Tibial artery (tissue), 4 donors: ENCODE data around the gene SMYD3.
"Not testable (repeated sequence)": the region's sequence is repeated elsewhere in the genome, so short reads cannot be mapped to it uniquely, and the experiment has no call there.

ENCODE experiments used
- DNase-seq, 2 donors: peaks; one replicate each; pipeline ENCODE4 v3.0.0-alpha.2; 2019
- H3K27ac ChIP-seq, 2 donors: fragments of 200-600 bp; sonication (generic) in 1 of 2; 1 replicate in 1 of 2; 2 replicates in 1 of 2; pipeline ENCODE4 v1.5.1; 2018 to 2019; ENCODE audit warnings: mild to moderate bottlenecking in 1 of 2
- H3K27me3 ChIP-seq, 2 donors: fragments of 200-600 bp; sonication (generic) in 1 of 2; one replicate each; pipeline versions ENCODE4 v1.5.1 to v1.6.0; 2016 to 2019
- H3K36me3 ChIP-seq, 3 donors: fragments of 200-600 bp; sonication (generic) in 2 of 3; one replicate each; pipeline ENCODE4 v1.5.1; 2016 to 2019; ENCODE audit warnings: mild to moderate bottlenecking in 2 of 3
- H3K4me1 ChIP-seq, 4 donors: fragments of 200-600 bp; sonication (generic) in 2 of 4; 1 replicate in 3 of 4; 2 replicates in 1 of 4; pipeline ENCODE4 v1.5.1; 2016 to 2019
- H3K4me3 ChIP-seq, 2 donors: fragments of 200-600 bp; sonication (generic) in 1 of 2; 1 replicate in 1 of 2; 2 replicates in 1 of 2; pipeline ENCODE4 v1.5.1; 2018 to 2019; ENCODE audit warnings: mild to moderate bottlenecking in 2 of 2
- H3K9me3 ChIP-seq, 3 donors: fragments of 200-600 bp; sonication (generic) in 1 of 3; one replicate each; pipeline ENCODE4 v1.5.1; 2016 to 2019
- intact Hi-C: fragments of 100-400 bp; cut with DNase I; formaldehyde crosslinking; loops from one replicate; pipeline ENCODE4 v1.15.0; 2023; ENCODE audit warnings: low total_unique reads
- TF ChIP-seq, protein P1 (sequence below), 2 experiments: fragments of 200-600 bp in 1 of 2; fragments of 450-650 bp in 1 of 2; IDR thresholded peaks; one replicate each; pipeline ENCODE4 v1.5.1; 2017 to 2019; ENCODE audit warnings: antibody characterized with exemption in 2 of 2, mild to moderate bottlenecking in 1 of 2, moderate library complexity in 1 of 2

Gene SMYD3

DNA sequence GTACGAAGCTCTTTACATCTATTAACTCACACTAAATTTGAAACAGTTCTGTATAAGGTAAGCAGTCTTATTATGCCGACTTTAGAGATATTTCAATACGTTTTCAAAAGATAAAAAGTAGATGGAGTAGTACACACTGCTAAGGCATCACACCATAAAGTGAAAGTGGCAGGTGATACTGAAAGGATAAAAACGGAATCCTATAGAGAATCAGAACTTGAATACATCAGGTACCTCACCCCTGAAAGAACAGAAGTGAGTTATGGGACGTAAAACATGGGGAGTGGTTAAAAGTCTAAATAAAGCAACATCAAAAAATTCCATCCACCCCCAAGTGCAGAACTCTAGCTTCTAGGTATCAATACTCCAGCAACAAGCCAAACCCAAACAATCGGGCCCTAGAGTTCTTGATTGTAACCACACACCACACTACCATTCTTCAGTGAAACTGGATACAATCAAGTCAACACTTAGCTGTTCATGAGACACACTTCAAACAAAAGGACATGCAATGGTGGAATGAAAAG is 142.6 kb downstream of the SMYD3 start:
- TF ChIP-seq, protein P1, sequence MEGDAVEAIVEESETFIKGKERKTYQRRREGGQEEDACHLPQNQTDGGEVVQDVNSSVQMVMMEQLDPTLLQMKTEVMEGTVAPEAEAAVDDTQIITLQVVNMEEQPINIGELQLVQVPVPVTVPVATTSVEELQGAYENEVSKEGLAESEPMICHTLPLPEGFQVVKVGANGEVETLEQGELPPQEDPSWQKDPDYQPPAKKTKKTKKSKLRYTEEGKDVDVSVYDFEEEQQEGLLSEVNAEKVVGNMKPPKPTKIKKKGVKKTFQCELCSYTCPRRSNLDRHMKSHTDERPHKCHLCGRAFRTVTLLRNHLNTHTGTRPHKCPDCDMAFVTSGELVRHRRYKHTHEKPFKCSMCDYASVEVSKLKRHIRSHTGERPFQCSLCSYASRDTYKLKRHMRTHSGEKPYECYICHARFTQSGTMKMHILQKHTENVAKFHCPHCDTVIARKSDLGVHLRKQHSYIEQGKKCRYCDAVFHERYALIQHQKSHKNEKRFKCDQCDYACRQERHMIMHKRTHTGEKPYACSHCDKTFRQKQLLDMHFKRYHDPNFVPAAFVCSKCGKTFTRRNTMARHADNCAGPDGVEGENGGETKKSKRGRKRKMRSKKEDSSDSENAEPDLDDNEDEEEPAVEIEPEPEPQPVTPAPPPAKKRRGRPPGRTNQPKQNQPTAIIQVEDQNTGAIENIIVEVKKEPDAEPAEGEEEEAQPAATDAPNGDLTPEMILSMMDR (IDR thresholded peaks at IDR 0.05) = no peak
- Histone ChIP-seq H3K36me3 (no peaks in the 10 kb centered on the region), H3K4me3 (no peak overlapping the region), H3K9me3 (peaks cover 0 to 8% (median 0%) of the 10 kb centered on the region in 3 donors), H3K27me3 (no peaks in the 10 kb centered on the region), H3K4me1 (no peaks in the 10 kb centered on the region), H3K27ac (no peak overlapping the region)
- no peak for DNase-seq
- intact Hi-C loops = no loop called here

DNA sequence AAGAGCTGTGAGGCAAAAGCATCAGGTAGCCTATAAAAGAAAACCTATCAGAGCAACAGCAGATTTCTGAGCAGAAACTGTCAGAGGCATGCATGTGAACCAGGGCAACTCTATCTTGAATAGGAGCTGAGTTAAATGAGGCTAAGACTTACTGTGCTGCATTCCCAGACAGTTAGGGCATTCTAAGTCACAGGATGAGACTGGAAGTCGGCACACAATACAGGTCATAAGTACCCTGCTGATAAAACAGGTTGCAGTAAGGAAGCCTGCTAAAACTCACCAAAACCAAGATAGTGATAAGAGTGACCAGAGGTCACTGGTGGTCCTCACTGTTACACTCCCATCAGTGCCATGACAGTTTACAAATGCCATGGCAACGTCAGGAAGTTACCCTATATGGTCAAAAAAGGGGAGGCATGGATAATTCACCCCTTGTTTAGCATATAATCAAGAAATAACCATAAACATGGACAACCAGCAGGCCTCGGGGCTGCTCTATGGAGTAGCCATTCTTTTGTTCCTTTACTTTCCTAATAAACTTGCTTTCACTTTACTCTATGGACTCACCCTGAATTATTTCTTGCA is 150.0 kb downstream of the SMYD3 start:
- H3K36me3 ChIP-seq, H3K4me3 ChIP-seq, intact Hi-C loops, H3K4me1 ChIP-seq, H3K27ac ChIP-seq, H3K27me3 ChIP-seq, DNase-seq: not testable (repeated sequence)
- peaks cover 0 to 10% (median 8%) of the 10 kb centered on the region in 3 donors for H3K9me3 ChIP-seq

DNA sequence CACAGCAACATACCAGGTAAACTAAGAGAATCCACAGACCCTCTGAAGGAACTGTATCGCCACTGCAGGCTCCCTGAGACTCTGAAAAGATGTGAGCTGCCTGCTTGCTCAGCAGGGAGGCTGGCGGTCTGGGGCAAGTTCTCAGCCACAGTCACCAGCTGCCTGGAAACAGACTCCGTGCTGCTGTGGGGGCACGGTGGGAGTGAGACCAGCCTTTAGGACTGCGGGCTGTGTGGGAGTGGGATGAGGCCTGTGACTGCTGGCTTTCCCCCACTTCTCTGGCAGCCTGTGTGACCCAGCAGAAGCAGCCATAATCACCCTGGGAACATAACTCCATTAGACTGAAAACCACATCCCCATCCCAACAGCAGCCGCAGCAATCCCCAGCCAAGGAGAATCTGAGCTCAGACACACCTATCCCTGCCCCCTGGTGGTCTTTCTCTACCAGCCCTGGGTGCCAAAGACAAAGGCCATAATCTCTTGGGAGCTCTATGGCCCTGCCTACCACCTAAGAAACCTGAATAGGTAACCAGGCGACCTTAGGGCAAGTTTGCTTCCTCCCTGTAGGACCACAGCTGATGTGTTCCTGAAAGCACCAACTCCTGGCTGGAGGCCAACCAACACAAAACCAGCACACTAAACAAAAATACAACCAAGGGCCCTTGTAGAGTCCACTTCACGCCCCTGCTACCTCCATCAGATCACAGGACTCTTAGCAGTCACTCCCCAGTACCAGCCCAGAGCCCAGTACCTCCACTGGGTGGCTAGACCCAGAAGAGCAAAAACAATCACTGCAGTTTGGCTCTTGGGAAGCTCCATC is 151.5 kb downstream of the SMYD3 start:
- peaks cover 0 to 8% (median 0%) of the 10 kb centered on the region in 3 donors for H3K36me3 ChIP-seq
- H3K9me3 ChIP-seq = peaks cover 0 to 10% (median 8%) of the 10 kb centered on the region in 3 donors
- DNase-seq = no peak
- TF ChIP-seq, protein P1 (IDR thresholded peaks at IDR 0.05) = no peak
- H3K27ac ChIP-seq = no peak overlapping the region
- no peaks in the 10 kb centered on the region for H3K27me3 ChIP-seq
- H3K4me1 ChIP-seq = no peaks in the 10 kb centered on the region
- intact Hi-C loops = no loop called here
- H3K4me3 ChIP-seq = no peak overlapping the region

DNA sequence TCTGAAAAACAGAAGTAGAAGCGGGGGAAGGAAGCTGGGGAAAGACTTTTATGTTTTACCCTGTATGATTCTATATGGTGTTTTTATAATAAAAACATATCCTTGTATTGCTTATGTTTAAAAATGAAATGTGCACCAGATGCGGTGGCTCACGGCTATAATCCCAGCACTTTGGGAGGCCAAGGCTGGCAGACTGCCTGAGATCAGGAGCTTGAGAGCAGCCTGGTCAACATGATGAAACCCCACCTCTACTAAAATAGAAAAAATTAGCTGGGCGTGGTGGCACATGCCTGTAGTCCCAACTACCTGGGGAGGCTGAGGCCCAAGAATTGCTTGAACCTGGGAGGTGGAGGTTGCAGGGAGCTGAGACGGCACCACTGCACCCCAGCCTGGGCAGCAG is 155.4 kb downstream of the SMYD3 start:
- H3K27me3 ChIP-seq = no peaks in the 10 kb centered on the region
- H3K4me1 ChIP-seq = no peaks in the 10 kb centered on the region
- intact Hi-C loops = no loop called here
- H3K27ac ChIP-seq = no peak overlapping the region
- no peak for DNase-seq
- H3K36me3 ChIP-seq = no peaks in the 10 kb centered on the region
- no peak overlapping the region for H3K4me3 ChIP-seq
- TF ChIP-seq, protein P1 (IDR thresholded peaks at IDR 0.05) = no peak
- peaks cover 0 to 2% (median 0%) of the 10 kb centered on the region in 3 donors for H3K9me3 ChIP-seq

DNA sequence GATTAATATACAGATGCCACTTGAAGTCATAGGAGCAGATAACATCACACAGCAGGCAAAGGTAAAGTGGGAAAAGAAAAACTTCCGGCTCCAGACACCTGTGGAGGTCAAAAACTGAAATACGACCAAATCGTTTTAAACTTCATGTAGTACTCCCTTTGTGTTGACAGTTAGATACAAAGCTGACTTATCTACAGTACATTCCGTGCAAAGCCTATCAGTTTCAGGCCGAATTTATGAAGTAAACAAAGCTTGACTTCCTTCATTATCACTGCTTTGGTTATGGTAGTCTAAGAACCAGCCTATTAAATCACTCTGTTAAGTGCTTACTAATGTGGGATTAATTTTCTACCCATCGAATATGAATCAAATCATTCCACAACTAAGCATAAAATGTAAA is 156.3 kb downstream of the SMYD3 start:
- Histone ChIP-seq H3K4me3 (no peak overlapping the region), H3K4me1 (no peaks in the 10 kb centered on the region), H3K27ac (no peak overlapping the region), H3K9me3 (no peaks in the 10 kb centered on the region), H3K36me3 (no peaks in the 10 kb centered on the region), H3K27me3 (no peaks in the 10 kb centered on the region)
- DNase-seq = no peak
- intact Hi-C loops = no loop called here
- TF ChIP-seq, protein P1 (IDR thresholded peaks at IDR 0.05) = no peak

DNA sequence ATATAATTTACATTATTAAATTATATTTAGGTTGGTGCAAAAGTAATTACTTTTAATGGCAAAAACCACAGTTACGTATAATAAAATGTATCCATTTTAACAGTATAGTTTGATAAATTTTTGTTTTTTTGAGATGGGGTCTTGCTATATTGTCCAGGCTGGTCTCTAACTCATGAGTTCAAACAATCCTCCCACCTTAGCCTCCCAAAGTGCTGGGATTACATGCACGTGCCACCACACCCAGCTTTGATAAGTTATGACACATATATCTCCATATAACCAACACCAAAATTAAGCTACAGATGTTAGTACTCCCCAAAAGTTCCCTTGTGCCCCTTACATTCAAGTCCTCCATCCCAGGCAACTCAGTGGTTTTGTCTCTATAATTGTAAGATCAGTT is 163.1 kb downstream of the SMYD3 start:
- H3K4me1 ChIP-seq = no peaks in the 10 kb centered on the region
- H3K27ac ChIP-seq = no peak overlapping the region
- no peaks in the 10 kb centered on the region for H3K9me3 ChIP-seq
- TF ChIP-seq, protein P1 (IDR thresholded peaks at IDR 0.05) = no peak
- H3K4me3 ChIP-seq = no peak overlapping the region
- intact Hi-C loops = no loop called here
- DNase-seq = no peak
- no peaks in the 10 kb centered on the region for H3K27me3 ChIP-seq
- H3K36me3 ChIP-seq = peaks cover 0 to 5% (median 0%) of the 10 kb centered on the region in 3 donors
